Left lung (tissue), 10 donors: ENCODE data around the gene COQ9. TPM values are rescaled to one million over a fixed set of nuclear protein-coding genes. Genes with fewer than 3 reads are reported as not detected.

Experiments
- ATAC-seq: fragments of 200-7000 bp; cut with Tn5 transposase; one replicate; pipeline ENCODE4 v1.9.1; 2020; ENCODE audit warnings: moderate library complexity
- DNase-seq, 4 donors: peaks; one replicate each; pipeline ENCODE4 v3.0.0-alpha.2; 2013 to 2020
- H3K27ac ChIP-seq, 2 donors: fragments of 200-600 bp; sonication (generic) in 1 of 2; one replicate each; pipeline versions ENCODE4 v1.5.0 to v1.8.0; 2020 to 2021
- H3K27me3 ChIP-seq, 2 donors: fragments of 200-600 bp; sonication (generic) in 1 of 2; one replicate each; pipeline versions ENCODE4 v1.5.0 to v1.8.0; 2020 to 2021
- H3K36me3 ChIP-seq, 2 donors: fragments of 200-600 bp; sonication (generic) in 1 of 2; one replicate each; pipeline versions ENCODE4 v1.5.0 to v1.8.0; 2020 to 2021
- H3K4me1 ChIP-seq, 2 donors: fragments of 200-600 bp; one replicate each; pipeline ENCODE4 v1.8.0; 2021
- H3K4me3 ChIP-seq, 2 donors: fragments of 200-600 bp; sonication (generic) in 1 of 2; one replicate each; pipeline versions ENCODE4 v1.5.0 to v1.8.0; 2020 to 2021; ENCODE audit warnings: mild to moderate bottlenecking in 1 of 2
- H3K9me3 ChIP-seq, 2 donors: fragments of 200-600 bp; sonication (generic) in 1 of 2; one replicate each; pipeline versions ENCODE4 v1.5.0 to v1.8.0; 2020 to 2021
- CTCF ChIP-seq, 2 donors: fragments of 200-600 bp; sonication (generic) in 1 of 2; IDR thresholded peaks; one replicate each; pipeline versions ENCODE4 v1.5.0 to v1.8.0; 2021; ENCODE audit warnings: antibody characterized with exemption in 2 of 2
- intact Hi-C, 2 donors: fragments of 100-400 bp; cut with DNase I; formaldehyde crosslinking; loops; one replicate each; pipeline versions ENCODE4 v1.11.2 to v1.14.2; 2022
- polyA plus RNA-seq, 6 donors: library from polyadenylated mRNA; unstranded; fragments of 120-200 nt; gene quantifications; one replicate each; pipeline ENCODE4 v1.2.1, GENCODE V29; 2013; ENCODE audit not compliant: insufficient read length in 6 of 6
- total RNA-seq, 2 donors: library from RNA; stranded (reverse); fragmentation: NEBNext Ultra II Directional; extraction: Animal tissue kit (Norgen Biotek cat#: 25700); gene quantifications; one replicate each; pipeline ENCODE4 v1.2.1, GENCODE V29; 2021
- donor health status: DM: no; HTN: yes; CAD: no.
- donor health status: DM: no; HTN: no; CAD: no.

COQ9 gene
- total and polyA plus RNA-seq, 8 donors: 47.3 to 67.8 (median 60.7) TPM

GRCh38 chr16:57485091-57485915 lies 38.0 kb downstream of the COQ9 start:
- Histone ChIP-seq H3K36me3 (no peaks in the 10 kb centered on the region), H3K4me1 (peaks cover 18 to 31% of the 10 kb centered on the region in 2 donors), H3K27ac (peak overlapping the region; percentile 35 to 71), H3K27me3 (peaks cover 0 to 12% of the 10 kb centered on the region in 2 donors), H3K4me3 (peak overlapping the region; percentile 64 to 74), H3K9me3 (no peaks in the 10 kb centered on the region)
- intact Hi-C loops: no loop called here
- peak in 2 of 4 donors; percentile 33 to 82 for DNase-seq
- ATAC-seq: peak; percentile 59
- TF ChIP-seq CTCF (IDR thresholded peaks at IDR 0.05): no peak

- intact Hi-C loops: no loop called here
- peak within 1 kb of the TSS; percentile 35 to 71 for H3K27ac ChIP-seq
- H3K36me3 ChIP-seq: no peaks in the 10 kb centered on the region
- DNase-seq (peak; percentile 60 to 97 (median 78)), ATAC-seq (peak; percentile 95)
- H3K4me3 ChIP-seq: peak within 1 kb of the TSS; percentile 64 to 74
- H3K9me3 ChIP-seq: no peaks in the 10 kb centered on the region
- no peak for TF ChIP-seq CTCF (IDR thresholded peaks at IDR 0.05)
- peaks cover 0 to 12% of the 10 kb centered on the region in 2 donors for H3K27me3 ChIP-seq
- H3K4me1 ChIP-seq: peaks cover 13 to 25% of the 10 kb centered on the region in 2 donors
These were observed 38.9 kb downstream of the COQ9 start, which contains the start of gene DOK4 for GRCh38 chr16:57485916-57486857. Gene DOK4 (minus strand): TSS chr16:57486493. CDS start chr16:57479507, 6,986 bp downstream.

- TF ChIP-seq CTCF (IDR thresholded peaks at IDR 0.05): no peak
- peaks cover 13 to 25% of the 10 kb centered on the region in 2 donors for H3K4me1 ChIP-seq
- H3K36me3 ChIP-seq: no peaks in the 10 kb centered on the region
- intact Hi-C loops: no loop called here
- H3K27ac ChIP-seq: peak overlapping the region in 1 of 2 donors; percentile 13
- peak overlapping the region in 1 of 2 donors; percentile 64 for H3K4me3 ChIP-seq
- DNase-seq: peak in 1 of 4 donors; percentile 29
- no peak for ATAC-seq
- H3K27me3 ChIP-seq: peaks cover 0 to 12% of the 10 kb centered on the region in 2 donors
- no peaks in the 10 kb centered on the region for H3K9me3 ChIP-seq
These were observed 39.9 kb downstream of the COQ9 start for GRCh38 chr16:57486858-57487834.

- H3K4me1 ChIP-seq: peaks cover 13 to 25% of the 10 kb centered on the region in 2 donors
- H3K27me3 ChIP-seq: peaks cover 0 to 12% of the 10 kb centered on the region in 2 donors
- DNase-seq: peak in 1 of 4 donors; percentile 2
- intact Hi-C loops: no loop called here
- H3K4me3 ChIP-seq: no peak overlapping the region
- no peak for TF ChIP-seq CTCF (IDR thresholded peaks at IDR 0.05)
- ATAC-seq: no peak
- H3K27ac ChIP-seq: no peak overlapping the region
- no peaks in the 10 kb centered on the region for H3K9me3 ChIP-seq
- H3K36me3 ChIP-seq: no peaks in the 10 kb centered on the region
These were observed 42.0 kb downstream of the COQ9 start for GRCh38 chr16:57489229-57489628.
